KBM-7 (cell line): ENCODE data around the gene DPH6.
"Not testable (repeated sequence)": the region's sequence is repeated elsewhere in the genome, so short reads cannot be mapped to it uniquely, and the experiment has no call there.

Source experiments
- DNase-seq: peaks from one replicate; pipeline ENCODE4 v3.0.0-alpha.2; 2015
- in situ Hi-C: fragments of 300-500 bp; cut with MboI; formaldehyde crosslinking; loops from 2 replicates; pipeline ENCODE4 v1.14.3; 2020; ENCODE audit warnings: low sequenced_read_pairs, low pct_unique_long_range_greater_than_20kb, mixed read lengths

Gene DPH6

GRCh38 chr15:35383506-35383905 is 162.5 kb downstream of the DPH6 start:
- no peak for DNase-seq
- in situ Hi-C loops: no loop called here

GRCh38 chr15:35381328-35381727 is 164.6 kb downstream of the DPH6 start:
- in situ Hi-C loops: no loop called here
- peak; percentile 9 for DNase-seq

GRCh38 chr15:35379972-35380371 is 166.0 kb downstream of the DPH6 start:
- in situ Hi-C loops: no loop called here
- DNase-seq: no peak

GRCh38 chr15:35378454-35378853 is 167.5 kb downstream of the DPH6 start:
- DNase-seq, in situ Hi-C loops: not testable (repeated sequence)

- no peak for DNase-seq
- in situ Hi-C loops: no loop called here
Observed at GRCh38 chr15:35376707-35377106, 169.3 kb downstream of the DPH6 start.

- DNase-seq: no peak
- in situ Hi-C loops: no loop called here
Observed at GRCh38 chr15:35374661-35375060, 171.3 kb downstream of the DPH6 start.

- no peak for DNase-seq
- in situ Hi-C loops: no loop called here
Observed at GRCh38 chr15:35362195-35362829, 183.7 kb downstream of the DPH6 start.

GRCh38 chr15:35358824-35359223 is 187.1 kb downstream of the DPH6 start:
- DNase-seq: no peak
- in situ Hi-C loops: no loop called here

- in situ Hi-C loops: no loop called here
- DNase-seq: no peak
Observed at GRCh38 chr15:35351059-35351458, 194.9 kb downstream of the DPH6 start.

- in situ Hi-C loops: no loop called here
- no peak for DNase-seq
Observed at GRCh38 chr15:35349916-35350315, 196.0 kb downstream of the DPH6 start.

GRCh38 chr15:35330916-35331315 is 215.0 kb downstream of the DPH6 start:
- DNase-seq: no peak
- in situ Hi-C loops: no loop called here

GRCh38 chr15:35330048-35330695 is 215.8 kb downstream of the DPH6 start:
- in situ Hi-C loops: no loop called here
- no peak for DNase-seq

GRCh38 chr15:35329521-35329961 is 216.4 kb downstream of the DPH6 start:
- DNase-seq: no peak
- in situ Hi-C loops: no loop called here

- in situ Hi-C loops: not testable (repeated sequence)
- DNase-seq: peak; percentile 15
Observed at GRCh38 chr15:35328836-35329235, 217.1 kb downstream of the DPH6 start.

GRCh38 chr15:35327789-35328188 is 218.2 kb downstream of the DPH6 start:
- DNase-seq: no peak
- in situ Hi-C loops: no loop called here

GRCh38 chr15:35325374-35325941 is 220.5 kb downstream of the DPH6 start:
- DNase-seq: no peak
- in situ Hi-C loops: no loop called here

- in situ Hi-C loops: no loop called here
- DNase-seq: no peak
Observed at GRCh38 chr15:35323141-35323540, 222.8 kb downstream of the DPH6 start.

- in situ Hi-C loops: no loop called here
- DNase-seq: no peak
Observed at GRCh38 chr15:35321926-35322325, 224.0 kb downstream of the DPH6 start.

GRCh38 chr15:35320911-35321310 is 225.1 kb downstream of the DPH6 start:
- DNase-seq: no peak
- in situ Hi-C loops: no loop called here
